Left renal pelvis (tissue), 4 donors: Measurements from ENCODE around the gene PPM1F. TPM values are rescaled to one million over a fixed set of nuclear protein-coding genes. Genes with fewer than 3 reads are reported as not detected.

Experiments
- DNase-seq, 4 donors: peaks; one replicate each; pipeline ENCODE4 v3.0.0-alpha.2; 2013; ENCODE audit warnings: low read depth in 4 of 4, low spot score in 3 of 4
- polyA plus RNA-seq, 4 donors: library from polyadenylated mRNA; unstranded; fragments of 120-200 nt; gene quantifications; one replicate each; pipeline ENCODE4 v1.2.1, GENCODE V29; 2013; ENCODE audit not compliant: insufficient read length in 4 of 4

PPM1F gene
- polyA plus RNA-seq, 4 donors, result 30.5 to 45.6 (median 32.8) TPM

- no peak for DNase-seq
Observed at GRCh38 chr22:21977814-21978213, 25.2 kb upstream of the PPM1F start.

DNA sequence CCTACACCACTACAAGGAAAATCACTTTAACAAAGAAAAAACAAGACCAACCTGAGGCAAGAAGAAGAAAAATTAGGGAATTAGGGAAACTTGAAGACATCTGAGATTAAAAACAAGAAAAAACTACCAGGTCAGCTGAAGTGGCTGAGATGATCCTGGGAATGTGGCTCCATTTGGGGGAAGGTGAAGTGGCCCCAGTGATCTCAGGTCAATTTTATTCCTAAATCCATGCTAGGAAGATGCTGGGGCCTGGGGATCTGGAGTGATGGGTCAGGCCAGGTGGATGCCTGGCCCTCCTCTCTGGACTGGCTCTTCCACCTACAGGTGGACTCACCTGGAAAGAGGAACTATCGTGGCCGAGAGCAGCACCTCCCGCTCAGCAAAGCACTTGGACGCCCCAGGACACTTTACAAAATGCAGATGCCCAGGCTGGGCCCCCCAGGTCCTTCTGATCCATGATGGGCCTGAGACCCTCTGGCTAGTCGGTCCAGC, 23.3 kb upstream of the PPM1F start:
- no peak for DNase-seq

- no peak for DNase-seq
Observed at GRCh38 chr22:21975273-21975672, 22.6 kb upstream of the PPM1F start.

DNA sequence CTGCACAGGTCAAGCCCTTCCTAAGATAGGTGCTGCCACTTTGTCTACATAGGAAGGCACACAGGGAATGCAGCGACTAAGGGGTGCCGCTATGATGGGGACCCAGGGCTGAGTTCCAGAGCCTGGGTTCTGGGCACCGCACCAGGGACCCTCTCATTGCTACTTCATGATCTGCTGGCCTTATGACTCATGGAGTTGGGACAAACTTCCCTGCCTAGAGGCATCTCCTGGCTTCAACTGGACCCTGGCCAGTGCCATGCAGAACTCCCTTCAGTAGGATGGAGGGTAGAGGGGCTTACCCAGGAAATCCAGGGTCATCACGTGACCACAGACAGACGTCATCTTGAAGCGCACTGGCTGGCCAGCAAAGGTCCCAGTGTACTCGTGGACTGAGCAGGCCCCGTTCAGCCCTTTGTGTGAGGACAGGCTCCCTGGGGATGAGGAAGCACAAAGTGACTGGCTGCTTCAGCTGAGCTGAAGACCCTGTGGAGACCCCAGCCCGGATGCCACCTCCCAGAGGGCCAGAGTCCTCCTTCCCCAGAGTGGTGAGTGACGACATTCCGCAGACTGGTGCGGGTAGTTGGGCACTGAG, 21.5 kb upstream of the PPM1F start:
- no peak for DNase-seq

- no peak for DNase-seq
Observed at GRCh38 chr22:21972806-21973205, 20.2 kb upstream of the PPM1F start.

DNA sequence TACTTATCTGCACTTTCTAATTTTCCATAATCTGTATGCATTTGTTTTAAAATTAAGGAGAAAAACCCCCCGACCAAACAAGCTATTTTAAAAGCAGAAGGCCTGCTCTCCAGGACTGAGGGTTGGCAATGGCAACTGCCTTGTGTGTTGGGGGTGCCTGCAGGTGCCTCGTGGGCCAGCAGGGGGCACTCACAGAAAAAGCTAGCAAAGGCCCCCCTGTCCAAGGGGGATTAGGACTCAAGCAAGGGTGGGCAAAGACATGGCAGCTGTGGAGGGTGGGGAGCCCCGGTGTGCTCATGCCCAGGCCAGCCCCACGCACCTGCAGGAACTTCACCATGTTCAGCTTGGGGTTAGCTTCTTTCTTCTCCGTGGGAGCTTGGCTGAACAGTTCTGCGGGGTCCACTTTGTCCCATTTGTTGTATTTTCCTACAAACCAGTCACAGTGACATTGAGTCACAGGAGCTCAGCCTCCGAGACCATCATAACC, 19.7 kb upstream of the PPM1F start:
- DNase-seq, result no peak

GRCh38 chr22:21971858-21972275, 19.2 kb upstream of the PPM1F start:
- no peak for DNase-seq

DNA sequence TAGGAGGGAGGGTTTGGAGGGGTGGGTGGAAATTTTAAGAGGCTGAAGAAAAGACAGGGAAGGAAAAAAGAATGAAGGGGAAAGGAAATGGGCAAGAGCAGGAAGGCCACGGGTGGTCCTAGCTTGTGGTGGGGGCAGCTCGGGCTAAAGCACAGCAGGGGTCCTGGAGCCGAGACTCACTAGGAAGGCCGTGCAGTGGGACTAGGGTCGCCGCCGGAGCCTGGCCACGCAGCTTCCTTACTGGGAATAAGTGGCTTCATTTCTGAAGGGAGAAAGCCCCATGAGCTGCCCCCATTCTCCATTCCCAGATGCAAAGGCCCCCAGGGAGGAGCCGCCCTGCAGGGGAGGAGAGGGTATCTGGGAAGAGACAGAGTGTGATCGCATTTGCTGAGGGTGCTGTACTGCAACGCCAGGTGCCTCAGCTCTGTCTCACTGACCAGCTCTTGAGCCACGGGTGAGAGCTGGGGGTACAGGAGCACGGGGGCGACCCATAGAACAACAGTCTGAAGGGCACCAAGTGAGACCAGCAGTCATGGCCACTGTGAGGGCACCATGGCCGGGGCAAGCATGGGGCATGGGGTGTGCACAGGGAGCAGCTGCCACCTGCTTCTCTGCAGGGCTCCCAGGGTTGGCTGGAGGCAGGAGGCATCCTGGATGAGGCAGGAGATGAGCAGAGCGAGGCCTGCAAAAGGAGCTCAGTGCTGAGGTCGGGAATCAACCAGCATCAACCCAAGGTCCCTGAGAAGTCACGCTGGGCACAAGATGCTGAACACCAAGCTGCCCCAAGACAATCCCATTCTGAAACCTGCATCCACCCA, 18.4 kb upstream of the PPM1F start:
- DNase-seq, result no peak

DNA sequence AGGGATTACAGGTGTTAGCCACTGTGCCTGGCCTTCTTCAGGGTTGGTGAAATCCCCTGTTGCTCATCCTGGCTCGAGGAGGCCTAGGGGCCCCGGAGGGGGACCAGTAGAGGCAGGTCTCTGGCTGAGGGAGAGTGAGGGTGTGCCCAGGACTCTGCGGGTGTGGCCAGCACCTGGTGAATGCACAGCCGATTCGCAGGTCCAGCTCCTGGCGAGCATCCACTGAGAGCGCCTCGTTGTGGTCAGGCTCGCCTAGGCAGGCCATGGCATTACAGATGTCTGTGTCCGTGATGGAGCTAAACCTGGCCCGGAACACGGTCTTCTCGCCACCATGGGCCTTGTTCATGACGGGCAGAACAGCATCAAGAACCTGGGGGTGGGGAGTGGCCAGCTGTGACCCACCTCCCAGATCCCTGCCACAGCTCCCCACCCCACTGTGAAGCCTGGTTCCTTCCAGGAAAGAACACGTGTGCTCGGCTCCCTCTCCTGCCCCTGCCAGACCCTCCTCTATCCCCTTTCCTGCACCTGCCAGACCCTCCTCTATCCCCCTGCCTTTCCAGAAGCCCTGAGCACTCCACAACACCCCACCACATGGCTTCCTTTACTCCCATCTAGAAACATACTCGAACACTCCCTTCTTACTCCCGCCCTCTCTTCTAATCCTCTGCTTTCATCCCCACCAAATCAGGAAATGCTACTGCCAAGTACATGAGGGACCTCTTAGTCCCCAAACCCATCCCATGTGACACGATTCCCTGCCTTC, 17.6 kb upstream of the PPM1F start:
- DNase-seq, result no peak

DNA sequence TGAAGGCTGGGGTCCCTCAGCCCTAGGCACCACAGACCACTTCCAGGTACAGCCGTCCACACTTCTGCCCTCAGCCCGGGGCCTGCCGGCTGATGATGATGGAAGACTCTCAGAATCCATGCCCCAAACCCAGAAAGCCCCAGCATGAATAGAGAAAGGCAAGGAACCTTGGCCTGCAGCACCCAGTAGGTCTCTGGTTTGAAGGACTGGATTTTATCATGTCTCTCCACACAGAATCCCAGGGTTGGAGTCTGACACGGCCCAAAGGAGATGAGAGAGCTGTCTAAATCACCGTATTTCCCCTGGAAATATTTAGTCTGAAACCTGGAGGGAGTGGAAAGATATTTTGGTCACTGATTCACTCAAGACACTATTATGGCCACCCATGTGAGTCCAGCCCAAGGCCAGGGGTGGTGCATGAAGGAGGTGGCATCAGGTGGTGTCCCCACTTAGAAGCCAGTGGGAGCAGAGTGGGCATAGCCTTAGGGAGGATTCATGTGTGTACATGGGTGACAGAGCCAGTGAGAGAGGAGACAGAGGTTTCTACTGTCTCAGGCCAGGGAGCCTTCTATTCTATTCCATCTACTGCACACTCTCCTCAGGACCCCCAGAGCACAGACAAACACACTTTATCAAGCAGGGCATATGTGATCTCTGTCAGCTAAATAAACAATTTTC, 15.9 kb upstream of the PPM1F start:
- no peak for DNase-seq

DNA sequence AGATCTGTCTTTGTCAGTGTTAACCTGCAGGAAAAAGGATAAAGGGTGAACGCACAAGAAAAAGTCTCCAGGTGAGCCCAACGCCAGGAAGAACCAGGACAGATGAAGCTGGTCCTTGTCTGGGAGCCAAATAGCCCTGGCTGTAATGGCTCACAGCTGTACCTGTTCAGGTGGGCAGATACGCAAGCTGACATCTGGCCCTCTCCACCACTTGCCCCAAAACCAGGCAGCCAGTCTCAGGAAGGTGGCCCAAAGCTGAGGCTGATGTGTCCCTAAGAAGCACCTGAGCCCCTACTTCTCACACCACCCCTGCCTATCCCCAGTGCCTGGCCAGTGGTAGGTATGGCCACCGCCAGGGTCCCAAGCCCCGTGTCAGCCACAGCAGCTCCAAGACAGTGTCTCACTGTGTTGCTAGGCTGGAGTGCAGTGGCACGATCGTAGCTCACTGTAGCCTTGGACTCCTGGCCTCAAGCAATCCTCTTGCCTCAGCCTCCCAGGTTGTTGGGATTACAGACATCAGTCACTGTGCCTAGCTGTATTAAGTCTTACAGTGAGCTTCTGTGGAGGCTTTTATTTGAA, 15.1 kb upstream of the PPM1F start:
- no peak for DNase-seq

- no peak for DNase-seq
Observed at GRCh38 chr22:21966643-21967516, 14.2 kb upstream of the PPM1F start.

- no peak for DNase-seq
Observed at GRCh38 chr22:21965762-21966288, 13.2 kb upstream of the PPM1F start.

GRCh38 chr22:21964918-21965484, 12.4 kb upstream of the PPM1F start:
- DNase-seq, result no peak

DNA sequence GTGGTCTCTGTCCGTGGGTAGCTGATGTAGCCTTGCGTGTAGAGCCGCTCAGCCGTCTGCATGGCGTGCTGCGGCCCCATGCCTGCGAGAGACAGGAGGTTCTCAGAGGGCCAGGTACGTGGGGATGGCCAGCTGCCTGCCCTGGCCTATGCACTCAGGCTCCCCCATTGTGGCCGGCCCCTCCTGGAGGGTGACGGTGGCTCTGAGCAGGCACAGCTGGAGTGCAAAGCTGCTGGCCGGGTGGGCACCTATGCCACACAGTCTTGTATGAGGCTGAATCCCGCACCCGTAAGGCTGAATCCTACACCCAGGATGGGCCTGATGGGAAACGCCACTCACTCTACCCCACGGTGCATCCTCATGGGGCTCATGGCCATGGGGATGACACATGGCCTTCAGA, 11.6 kb upstream of the PPM1F start:
- DNase-seq, result no peak

DNA sequence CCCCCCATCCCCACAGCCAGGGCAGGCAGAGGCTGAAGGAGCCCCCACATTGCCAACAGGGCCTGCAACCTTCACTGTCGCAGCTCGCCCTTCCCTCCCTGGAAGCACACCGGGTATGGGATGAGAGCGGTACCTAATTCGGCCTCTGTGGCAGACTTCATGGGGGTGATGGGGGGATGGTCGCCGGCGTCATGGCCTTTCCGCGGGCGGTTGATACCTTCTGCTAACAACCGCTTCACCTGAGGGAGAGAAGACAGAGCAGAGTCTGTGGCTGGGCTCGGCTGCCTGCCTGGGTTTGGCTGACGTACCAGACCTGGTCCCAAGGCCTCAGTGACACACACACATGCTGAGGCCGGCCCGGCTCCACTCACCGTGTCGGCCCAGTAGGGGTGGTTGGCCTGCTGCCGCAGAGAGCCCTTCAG, 11.2 kb upstream of the PPM1F start:
- DNase-seq, result no peak

- DNase-seq, result no peak
Observed at GRCh38 chr22:21963286-21963685, 10.6 kb upstream of the PPM1F start.

- DNase-seq, result no peak
Observed at GRCh38 chr22:21962655-21962949, 10.0 kb upstream of the PPM1F start.
